ENCODE data around the gene RNF135. TPM values are rescaled to one million over a fixed set of nuclear protein-coding genes. Genes with fewer than 3 reads are reported as not detected.
"Not testable (repeated sequence)": the region's sequence is repeated elsewhere in the genome, so short reads cannot be mapped to it uniquely, and the experiment has no call there.

Gene RNF135
- total RNA-seq, 1 experiment from 2014 or later, result 15.7 TPM

DNA sequence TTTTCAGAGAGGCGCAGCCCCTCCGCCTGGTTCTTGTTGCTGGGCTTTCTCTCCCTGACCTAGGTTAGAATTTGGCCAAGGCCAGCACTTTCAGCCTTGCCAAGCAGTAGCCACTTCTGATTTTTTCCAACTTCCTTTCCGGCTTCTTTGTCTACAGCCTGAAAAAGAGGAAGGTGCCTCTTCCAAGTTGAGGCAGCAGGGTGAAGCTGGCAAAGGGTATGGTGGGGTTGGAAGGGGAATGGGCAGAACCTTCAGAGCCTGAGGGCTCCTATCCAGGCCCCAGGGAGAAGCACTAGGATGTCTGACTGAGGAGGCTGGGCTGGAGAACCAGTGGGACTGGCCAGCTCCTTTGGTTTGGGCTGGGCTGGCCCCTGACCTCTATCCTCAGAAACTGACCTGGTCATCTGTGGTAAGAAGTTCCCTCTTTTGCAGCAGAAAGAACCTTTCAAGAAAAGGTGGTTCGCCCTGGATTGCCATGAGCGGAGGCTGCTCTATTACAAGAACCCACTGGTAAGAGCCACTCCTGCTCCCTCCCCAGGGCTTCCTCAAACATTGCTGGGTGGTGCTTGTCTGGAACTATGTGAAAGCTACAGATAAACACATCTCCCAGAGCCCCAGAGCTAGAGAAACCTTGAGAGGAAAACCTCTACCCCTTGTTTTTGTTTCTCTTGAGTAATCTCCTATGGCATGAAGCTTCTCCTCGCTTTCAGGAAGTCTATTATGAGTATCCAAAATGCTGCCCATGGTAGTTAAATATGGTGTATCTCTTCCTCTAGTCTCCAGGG lies 16.6 kb upstream of the RNF135 start:
- DNase-seq (ENCODE audit: low read depth), result no peak

DNA sequence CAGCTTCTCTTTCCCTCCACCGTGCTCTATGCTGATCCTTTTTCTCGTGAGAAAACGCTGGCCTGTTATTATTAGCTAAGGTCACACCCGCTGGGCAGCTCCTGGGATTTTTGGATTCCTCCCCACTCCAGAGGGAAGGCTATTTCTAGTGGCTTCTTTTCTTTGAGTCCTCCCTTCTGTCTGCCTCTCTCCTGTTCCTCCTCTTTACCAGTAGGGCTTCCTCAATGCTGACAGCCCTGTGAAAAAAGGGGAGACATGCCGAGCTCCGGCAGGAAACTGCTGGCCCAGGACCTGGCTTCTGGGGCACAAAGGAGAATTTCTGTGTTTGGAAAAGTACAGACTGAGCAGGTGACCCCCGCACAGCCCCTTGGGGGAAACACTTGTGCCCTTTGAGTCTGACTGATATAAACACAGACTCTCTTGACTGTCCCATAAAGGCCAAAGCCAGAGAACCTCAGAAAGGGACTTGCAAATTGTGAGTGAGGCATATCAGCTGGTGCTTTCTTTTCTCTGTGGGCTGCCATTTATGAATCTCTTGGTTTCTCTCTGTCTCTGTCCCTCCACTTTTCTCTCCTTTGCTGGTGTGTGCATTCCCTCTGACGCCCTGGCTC lies 14.0 kb upstream of the RNF135 start:
- no peak for DNase-seq (ENCODE audit: low read depth)

DNA sequence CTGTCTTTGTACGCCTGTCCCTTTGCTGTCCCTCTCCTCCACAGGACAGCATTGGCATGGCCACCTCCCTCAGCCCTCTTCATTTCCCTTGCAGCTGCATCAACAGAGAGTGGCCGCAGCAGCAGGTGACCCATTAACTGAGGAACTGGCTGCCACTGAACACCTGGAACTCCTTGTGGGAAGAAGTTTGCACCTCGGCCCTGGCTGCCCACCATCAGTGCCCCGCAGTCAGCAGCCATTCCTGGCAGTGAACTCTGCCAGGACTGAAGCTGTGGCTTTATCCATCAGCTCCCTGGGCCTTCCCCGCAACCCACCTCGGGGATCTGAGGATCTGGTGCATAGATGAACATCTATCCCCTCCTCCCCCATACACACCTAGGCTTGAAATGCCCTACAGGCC lies 13.1 kb upstream of the RNF135 start:
- DNase-seq (ENCODE audit: low read depth), result no peak

DNA sequence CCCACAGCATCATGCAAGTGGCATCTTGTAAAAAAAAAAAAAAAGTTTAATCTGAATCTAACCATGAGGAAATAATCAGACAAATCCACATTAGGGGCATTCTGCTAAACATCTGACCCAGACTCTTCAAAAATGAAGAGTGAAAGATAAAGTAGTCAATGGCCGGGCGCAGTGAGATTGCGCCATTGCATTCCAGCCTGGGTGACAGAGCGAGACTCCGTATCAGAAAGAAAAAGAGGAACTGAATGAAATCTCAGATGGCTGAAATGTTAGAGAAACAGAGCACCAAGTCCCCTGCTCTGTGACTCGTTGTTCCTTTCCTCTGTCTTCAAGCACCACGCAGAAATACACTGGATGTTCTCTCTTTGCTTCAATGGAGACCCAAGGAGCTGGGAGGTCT lies 12.7 kb upstream of the RNF135 start:
- DNase-seq (ENCODE audit: low read depth), result no peak

DNA sequence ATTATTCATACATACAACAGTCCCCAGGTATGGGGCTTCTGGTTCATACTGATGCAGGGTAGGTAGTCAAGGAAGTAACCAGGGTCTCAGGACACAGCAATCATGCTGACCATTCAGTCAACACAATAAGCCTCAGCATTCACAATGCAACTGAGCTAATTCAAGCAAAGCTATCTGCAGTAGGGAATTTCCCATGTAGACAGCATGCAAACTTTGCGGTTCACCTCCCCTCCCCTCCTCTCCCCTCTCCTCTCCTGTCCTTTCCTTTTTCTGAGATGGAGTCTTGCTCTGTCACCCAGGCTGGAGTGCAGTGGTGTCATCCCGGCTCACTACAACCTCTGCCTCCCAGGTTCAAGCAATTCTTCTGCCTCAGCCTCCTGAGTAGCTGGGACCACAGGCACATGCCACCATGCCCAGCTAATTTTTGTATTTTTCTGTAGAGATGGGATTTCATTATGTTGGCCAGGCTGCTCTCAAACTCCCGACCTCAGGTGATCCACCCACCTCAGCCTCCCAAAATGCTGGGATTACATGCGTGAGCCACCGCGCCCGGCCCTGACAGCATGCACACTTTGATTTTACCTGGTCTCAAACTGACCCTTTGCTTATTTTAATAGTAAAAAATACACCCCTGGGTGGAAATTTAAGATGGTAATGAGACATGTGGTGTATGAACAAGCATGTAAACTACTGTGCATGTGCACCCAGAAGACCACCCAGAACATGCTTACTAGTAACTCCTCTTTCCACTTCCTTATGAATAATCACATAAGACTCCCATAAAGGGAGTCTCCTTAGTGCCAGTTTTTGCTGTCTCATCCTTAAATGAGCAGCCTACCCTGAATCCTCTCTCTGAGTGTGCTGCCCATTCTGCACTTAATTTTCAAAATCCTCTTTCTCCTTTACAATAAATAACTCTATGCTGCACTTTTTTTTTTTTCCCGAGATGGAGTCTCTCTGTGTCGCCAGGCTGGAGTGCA lies 9.3 kb upstream of the RNF135 start:
- no peak for DNase-seq (ENCODE audit: low read depth)

DNA sequence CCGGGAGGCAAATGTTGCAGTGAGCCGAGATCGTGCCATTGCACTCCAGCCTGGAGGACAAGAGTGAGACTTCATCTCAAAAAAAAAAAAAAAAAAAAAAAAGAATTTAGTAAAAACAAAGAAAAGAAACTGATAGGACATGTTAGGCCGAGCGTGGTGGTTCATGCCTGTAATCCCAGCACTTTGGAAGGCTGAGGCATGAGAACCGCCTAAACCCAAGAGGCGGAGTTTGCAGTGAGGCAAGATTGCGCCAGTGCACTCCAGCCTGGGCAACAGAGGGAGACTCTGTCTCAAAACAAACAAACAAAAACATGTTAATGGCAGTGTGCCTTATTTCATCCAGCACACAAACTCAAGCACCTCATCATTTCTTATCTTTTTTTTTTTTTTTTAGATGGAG lies 6.5 kb upstream of the RNF135 start:
- not testable (repeated sequence) for DNase-seq (ENCODE audit: low read depth)

DNA sequence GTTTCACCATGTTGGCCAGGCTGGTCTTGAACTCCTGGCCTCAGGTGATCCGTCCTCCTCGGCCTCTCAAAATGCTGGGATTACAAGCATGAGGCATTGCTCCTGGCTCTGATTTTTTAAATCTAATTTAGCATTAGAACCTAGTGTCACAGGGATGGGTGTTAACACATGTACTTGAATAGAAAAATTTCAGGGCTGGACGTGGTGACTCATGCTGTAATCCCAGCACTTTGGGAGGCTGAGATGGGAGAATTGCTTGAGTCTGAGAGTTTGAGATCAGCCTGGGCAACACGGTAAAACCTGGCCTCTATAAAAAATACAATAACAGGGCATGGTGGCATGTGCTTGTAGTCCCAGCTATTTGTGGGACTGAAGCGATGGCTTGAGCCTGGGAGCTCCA lies 6.0 kb upstream of the RNF135 start:
- DNase-seq (ENCODE audit: low read depth), result peak; percentile 63

DNA sequence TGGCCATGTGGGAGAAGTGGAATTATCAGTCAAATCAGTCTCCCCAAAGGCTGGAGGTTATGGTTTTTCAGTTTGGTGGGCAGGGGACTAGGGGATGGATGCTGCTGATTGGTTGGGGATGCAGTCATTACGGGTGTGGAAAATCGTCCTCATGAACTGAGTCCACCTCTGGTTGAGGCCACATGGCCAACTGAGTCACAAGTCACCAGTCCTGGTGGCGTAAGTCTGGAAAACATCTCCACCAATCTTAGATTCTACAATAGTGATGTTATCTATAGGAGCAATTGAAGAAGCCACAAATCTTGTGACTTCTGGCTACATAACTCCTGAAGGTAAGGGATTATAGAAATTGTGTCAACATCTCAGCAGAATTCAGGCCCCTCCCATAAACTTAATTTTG lies 5.2 kb upstream of the RNF135 start:
- no peak for DNase-seq (ENCODE audit: low read depth)

DNA sequence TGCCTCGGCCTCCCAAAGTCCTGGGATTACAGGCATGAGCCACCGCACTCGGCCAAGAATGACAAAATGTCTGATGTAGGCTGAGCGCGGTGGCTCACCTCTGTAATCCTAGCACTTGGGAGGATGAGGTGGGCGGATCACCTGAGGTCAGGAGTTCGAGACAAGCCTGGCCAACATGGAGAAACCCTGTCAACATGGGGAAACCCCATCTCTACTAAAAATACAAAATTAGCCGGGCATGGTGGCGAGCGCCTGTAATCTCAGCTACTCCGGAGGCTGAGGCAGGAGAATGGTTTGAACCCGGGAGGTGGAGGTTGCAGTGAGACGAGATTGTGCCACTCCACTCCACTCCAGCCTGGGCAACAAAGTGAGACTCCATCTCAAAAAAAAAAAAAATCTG lies 2.9 kb upstream of the RNF135 start:
- not testable (repeated sequence) for DNase-seq (ENCODE audit: low read depth)

DNA sequence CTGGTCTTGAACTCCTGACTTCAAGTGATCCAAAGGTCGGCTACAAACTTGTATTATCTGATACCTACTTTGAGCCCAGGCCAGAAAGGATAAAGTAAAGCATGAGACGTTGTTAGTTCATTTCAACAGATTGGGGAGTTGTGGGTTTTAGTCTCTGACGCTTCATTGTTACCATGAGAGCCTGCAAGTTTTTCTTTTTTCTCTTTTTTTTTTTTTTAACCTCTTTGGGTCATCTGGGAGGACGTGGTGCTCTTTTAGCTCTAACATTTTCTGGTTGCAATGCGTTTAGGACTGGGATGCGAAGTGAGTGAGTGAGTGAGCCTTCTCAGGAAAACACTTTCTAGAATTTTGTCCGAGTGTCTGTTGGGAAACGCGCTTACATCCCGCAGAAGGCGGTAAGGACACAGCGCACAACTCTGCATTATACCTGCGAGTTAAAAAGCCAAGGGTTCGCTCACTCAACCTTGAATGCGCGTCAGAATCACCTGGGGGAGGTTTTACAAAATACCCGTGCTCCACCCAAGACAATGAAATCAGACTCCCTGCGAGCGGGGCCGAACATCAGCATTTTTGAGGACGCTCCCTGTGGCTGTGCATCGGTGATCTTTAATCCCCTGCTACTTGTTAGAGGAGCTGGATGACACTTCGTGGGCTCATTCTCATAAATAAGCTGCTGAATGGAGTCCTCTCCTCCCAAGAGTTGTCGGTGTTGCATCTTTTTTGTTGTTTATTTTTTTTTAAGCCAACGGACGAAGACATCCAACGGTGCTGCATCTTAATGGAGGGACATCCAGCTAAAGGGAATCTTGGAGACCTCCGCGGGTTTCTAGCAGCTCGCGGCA lies 629 bp upstream of the RNF135 start:
- no peak for DNase-seq (ENCODE audit: low read depth)

DNA sequence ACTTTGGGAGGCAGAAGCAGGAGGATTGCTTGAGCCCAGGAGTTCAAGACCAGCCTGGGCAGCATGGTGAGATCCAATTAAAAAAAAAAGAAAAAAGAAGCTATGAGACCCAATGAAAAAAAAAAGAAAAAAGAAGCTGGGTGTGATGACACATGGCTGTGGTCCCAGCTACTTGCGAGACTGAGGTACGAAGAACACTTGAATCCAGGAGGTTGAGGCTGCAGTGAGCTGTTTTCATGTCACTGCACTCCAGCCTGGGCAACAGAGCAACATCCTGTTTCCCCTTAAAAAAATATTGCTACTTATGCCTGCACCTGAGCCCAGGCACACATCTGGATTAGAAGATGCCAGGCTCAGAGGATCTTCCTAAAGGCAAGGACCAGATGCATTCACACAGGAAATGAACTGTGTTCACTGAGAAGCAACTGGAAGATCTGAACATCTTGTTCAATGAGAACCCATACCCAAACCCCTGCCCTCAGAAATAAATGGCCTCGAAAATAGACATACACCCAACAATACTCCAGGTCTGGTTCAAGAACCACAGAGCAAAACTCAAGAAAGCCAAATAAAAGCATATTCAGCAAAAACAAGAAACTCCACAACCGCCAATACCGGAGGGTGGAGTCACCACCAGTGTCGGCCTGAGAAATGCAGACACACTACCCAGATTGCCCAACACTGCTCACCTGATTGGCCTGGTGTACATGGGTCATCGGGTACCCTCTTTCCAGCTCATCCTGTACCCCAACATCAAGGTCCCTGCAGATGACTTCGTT lies 4.4 kb downstream of the RNF135 start:
- no peak for DNase-seq (ENCODE audit: low read depth)

DNA sequence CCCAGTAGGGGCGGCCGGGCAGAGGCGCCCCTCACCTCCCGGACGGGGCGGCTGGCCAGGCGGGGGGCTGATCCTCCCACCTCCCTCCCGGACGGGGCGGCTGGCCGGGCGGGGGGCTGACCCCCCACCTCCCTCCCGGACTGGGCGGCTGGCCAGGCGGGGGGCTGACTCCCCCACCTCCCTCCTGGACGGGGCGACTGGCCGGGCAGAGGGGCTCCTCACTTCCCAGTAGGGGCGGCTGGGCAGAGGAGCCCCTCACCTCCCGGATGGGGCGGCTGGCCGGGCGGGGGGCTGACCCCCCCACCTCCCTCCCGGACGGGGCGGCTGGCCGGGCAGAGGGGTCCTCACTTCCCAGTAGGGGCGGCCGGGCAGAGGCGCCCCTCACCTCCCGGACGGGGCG lies 9.1 kb downstream of the RNF135 start:
- DNase-seq (ENCODE audit: low read depth), result not testable (repeated sequence)

DNA sequence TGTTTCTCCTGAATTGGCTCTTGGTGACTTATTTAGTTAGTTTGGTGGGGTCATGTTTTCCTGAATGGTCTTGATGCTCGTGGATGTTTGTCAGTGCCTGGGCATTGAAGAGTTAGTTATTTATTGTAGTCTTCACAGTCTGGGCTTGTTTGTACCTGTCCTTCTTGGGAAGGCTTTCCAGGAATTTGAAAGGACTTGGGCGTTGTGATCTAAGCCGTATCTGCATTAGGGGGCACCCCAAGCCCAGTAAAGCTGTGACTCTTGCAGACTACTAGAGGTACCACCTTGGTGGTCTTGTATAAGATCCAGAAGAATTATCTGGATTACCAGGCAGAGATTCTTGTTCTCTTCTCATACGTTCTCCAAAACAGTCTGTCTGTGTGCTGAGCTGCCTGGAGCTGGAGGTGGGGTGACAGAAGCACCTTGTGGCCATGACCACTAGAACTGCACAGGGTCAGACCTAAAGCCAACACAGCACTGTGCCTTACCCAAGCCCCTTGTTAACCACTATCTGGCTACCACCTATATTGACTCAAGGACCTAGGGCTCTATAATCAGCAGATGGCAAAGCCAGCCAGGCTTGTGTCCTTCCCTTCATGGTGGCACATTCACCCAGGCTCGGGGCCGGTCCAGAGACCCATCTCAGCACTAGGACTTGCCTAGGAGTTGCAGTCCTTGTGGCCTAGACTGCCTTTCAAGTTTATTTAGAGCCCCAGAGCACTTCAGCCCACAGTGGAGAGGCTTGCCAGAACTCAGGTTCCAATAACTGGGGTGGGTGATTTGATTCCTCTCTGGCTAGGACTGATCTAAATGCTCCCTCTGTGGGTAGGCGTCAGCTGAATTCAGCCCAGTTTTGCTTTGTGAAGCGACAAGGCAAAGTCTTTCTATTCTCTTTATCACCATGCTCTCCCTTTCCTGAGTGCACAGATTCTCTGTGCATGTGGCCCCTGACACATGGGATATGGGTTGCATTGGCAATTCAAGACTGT lies 11.0 kb downstream of the RNF135 start:
- no peak for DNase-seq (ENCODE audit: low read depth)

DNA sequence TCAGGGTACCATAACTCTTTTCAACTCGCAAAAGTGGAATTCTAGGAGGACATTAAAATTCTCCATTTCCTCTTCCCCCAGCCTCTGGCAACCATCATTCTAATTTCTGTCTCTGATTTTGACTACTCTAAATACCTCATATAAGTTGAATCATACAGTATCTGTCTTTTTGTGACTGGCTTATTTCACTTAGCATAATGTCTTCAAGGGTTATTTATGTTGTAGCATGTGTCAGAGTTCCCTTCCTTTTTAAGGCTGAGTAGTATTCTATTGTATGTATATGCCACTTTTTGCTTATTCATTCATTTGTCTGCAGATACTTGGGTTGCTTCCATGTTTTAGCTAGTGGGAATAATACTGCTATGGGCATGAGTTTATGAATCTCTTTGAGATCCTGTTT lies 12.0 kb downstream of the RNF135 start:
- DNase-seq (ENCODE audit: low read depth), result no peak

DNA sequence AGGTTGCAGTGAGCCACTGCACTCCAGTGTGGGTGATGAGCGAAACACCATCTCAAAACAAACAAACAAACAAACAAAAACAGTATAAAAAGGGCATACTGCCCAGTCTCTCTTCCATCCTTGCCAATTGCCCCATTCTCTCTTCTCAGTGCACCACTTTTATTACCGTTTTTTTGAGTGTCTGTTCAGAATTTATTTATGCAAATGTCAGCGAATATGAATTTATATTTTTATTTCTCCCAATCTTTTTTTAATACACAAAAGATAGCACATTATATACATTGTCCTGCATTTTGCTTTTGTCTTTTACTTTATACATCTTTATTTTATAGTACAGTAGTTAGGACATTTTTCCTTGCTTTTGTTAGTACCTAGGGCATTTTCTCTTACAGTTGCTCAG lies 19.6 kb downstream of the RNF135 start:
- no peak for DNase-seq (ENCODE audit: low read depth)

DNA sequence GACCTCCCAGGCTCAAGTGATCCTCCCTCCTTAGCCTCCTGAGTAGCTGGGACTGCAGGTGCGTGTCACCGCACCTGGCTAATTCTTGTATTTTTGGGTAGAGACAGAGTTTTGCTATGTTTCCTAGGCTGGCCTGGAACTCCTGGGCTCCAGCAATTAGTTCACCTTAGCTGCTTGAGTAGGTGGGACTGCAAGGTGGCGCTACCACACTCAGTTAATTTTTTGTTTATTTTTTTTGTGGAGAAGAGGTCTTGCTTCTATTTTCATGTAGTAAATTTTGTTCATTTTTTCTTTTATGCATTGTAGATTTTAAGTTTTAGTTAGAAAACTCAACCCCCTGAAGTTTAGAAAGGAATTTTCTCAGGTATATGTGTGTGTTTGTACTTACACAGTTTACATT lies 21.7 kb downstream of the RNF135 start:
- DNase-seq (ENCODE audit: low read depth), result no peak

DNA sequence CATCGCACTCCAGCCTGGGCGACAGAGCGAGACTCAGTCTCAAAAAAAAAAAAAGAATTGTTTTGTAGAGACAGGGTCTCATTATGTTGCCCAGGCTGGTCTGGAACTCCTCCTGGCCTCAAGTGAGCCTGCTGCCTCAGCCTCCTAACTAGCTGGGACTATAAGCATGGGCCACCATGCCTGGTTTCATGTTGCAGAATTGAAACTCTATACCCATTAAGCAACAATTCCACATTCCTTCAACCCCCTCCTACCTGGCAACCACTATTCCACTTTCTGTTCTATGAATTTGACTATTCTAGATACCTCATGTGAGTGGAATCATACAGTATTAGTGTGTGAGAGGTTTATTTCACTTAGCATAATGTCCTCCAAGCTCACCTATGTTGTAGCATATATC lies 24.5 kb downstream of the RNF135 start:
- no peak for DNase-seq (ENCODE audit: low read depth)

DNA sequence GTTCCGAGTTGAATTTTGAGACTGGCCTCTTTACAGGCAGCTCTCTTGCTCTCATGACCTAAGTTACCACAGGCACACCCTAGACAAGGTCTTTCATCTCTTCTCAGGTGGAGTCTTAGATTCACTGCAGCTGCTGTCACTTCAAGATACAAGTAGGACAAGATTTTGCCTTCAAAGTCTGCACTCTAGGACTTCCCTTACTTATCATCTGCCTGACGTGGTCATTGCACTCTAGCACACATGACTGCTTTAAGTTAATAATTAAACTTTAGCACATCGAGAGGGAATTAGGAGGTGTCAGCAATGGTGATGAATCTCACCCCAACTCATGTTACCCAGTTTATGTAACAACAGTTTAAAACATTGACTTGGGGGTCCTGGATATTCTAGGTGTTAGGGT lies 25.6 kb downstream of the RNF135 start:
- DNase-seq (ENCODE audit: low read depth), result no peak

DNA sequence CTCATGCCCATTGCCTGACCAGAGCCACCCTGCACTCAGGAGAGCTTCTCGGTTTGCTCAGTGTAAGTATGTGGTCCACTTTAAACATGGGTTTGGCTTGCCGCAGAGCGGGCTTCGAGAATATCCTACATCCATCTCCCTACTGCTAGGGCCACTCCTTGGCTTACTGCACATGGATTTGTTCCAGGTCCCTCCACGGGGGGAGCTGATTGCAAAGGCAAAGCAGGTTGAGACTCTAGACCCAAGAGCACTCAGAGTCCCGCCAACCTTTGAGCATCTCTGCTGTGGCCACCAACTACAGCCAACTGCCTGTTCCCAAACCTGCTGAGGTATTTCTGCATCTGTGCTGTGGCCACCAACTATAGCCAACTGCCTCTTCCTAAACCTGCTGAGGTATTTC lies 26.4 kb downstream of the RNF135 start:
- DNase-seq (ENCODE audit: low read depth), result no peak

DNA sequence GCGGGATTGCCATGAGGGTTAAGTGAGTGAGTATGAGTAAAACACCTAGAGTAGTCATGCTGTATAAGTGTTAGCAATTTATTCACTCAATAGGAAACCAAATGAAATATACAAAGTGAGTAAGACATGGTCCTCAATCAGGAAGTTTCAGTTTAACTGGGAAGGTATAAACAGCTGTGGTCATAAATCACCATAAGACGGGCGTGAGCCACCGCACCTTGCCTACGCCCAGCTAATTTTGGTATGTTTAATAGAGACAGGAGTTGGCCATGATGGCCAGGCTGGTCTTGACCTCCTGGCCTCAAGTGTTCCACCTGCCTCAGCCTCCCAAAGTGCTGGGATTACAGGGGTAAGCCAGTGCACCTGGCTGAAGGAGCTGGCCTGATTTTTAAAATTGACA lies 27.0 kb downstream of the RNF135 start:
- DNase-seq (ENCODE audit: low read depth), result no peak
